DMS153 treated with DMSO at 0.1 percent for 48 hours (cell line): ENCODE data around the gene EMP3.
"Not testable (repeated sequence)": the region's sequence is repeated elsewhere in the genome, so short reads cannot be mapped to it uniquely, and the experiment has no call there.

Source experiments
- DNase-seq: peaks from one replicate; lab custom pipeline; 2025; ENCODE audit not compliant: unreplicated experiment; lab: John Stamatoyannopoulos, UW

Gene EMP3

GRCh38 chr19:48315712-48316111 is 9.6 kb upstream of the EMP3 start:
- DNase-seq = no peak

GRCh38 chr19:48317708-48317960 is 7.7 kb upstream of the EMP3 start:
- not testable (repeated sequence) for DNase-seq

- no peak for DNase-seq
Observed at GRCh38 chr19:48318286-48318987, 6.9 kb upstream of the EMP3 start.

- DNase-seq = peak; percentile 48
Observed at GRCh38 chr19:48319647-48320541, 5.5 kb upstream of the EMP3 start.

GRCh38 chr19:48321372-48321621 is 4.1 kb upstream of the EMP3 start:
- DNase-seq = peak; percentile 92

GRCh38 chr19:48321622-48322591 is 3.4 kb upstream of the EMP3 start:
- peak; percentile 94 for DNase-seq

GRCh38 chr19:48329167-48329891 is 4.0 kb downstream of the EMP3 start:
- no peak for DNase-seq

- peak; percentile 83 for DNase-seq
Observed at GRCh38 chr19:48330012-48330681, 4.8 kb downstream of the EMP3 start.

- DNase-seq = no peak
Observed at GRCh38 chr19:48332351-48332661, 7.0 kb downstream of the EMP3 start.

GRCh38 chr19:48332662-48333466 is 7.5 kb downstream of the EMP3 start:
- peak; percentile 97 for DNase-seq

- peak; percentile 73 for DNase-seq
Observed at GRCh38 chr19:48333467-48334384, 8.4 kb downstream of the EMP3 start.

GRCh38 chr19:48338253-48338755 is 13.0 kb downstream of the EMP3 start:
- DNase-seq = no peak

GRCh38 chr19:48338802-48339503 is 13.6 kb downstream of the EMP3 start:
- no peak for DNase-seq

GRCh38 chr19:48340995-48341394 is 15.6 kb downstream of the EMP3 start:
- no peak for DNase-seq

- no peak for DNase-seq
Observed at GRCh38 chr19:48341515-48342413, 16.4 kb downstream of the EMP3 start.

- no peak for DNase-seq
Observed at GRCh38 chr19:48342414-48342738, 17.0 kb downstream of the EMP3 start.
